DMS53 treated with DMSO at 0.1 percent for 48 hours (cell line): ENCODE data around the gene CBLN3.
A peak's percentile ranks its signal among the peaks of the same experiment; 100 is the strongest.
"Not testable (repeated sequence)": the region's sequence is repeated elsewhere in the genome, so short reads cannot be mapped to it uniquely, and the experiment has no call there.

Experiments
- DNase-seq: peaks from one replicate; lab custom pipeline; 2025; ENCODE audit not compliant: unreplicated experiment; lab: John Stamatoyannopoulos, UW

CBLN3 gene

DNA sequence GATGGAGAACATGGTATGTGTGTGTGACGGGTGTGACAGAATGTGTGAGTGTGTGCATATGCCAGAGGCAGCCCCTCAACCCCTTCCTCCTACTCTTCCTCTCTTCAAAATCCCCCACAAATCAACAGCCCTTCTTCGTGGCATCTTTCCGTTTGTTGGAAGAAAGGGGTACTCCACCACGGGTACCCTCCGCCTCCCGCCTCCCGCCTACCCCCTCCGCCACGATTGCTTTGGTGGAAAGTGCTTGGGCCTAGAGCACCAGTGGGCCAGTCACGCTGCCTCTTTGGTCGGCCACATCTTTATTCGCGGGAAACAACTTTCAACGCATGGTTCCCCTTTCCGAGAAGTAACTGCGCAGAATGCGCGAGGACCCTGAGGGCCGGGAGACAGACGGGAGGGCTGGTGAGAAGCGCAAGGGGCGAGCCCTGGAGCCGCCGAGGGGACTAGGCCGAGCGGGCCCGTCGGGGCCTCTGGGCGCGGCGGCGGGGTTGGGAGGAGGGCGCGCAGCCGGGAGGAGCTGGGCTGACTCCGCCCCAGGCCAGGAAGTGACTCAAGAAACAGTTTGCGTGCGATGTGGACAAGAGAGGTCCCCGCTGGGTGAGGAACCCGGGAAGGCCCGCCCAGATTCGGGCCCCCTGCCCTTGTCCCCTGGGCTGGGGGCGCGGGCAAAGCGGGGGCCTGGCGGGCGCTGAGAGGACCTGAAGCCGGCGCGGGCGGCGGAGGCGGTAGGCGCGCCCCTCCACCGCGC, at the start of gene CBLN3, which contains the start of gene KHNYN:
TSS of gene CBLN3 (minus strand) at position 274 of the 748 bp plus-strand sequence. CDS start 614 bp downstream, outside the sequence.
TSS of gene KHNYN (plus strand) at position 560 of the 748 bp plus-strand sequence. CDS start 777 bp downstream, outside the sequence.
- peak; percentile 49 for DNase-seq

- no peak for DNase-seq
Observed at GRCh38 chr14:24475261-24475660, 45.8 kb upstream of the CBLN3 start.

GRCh38 chr14:24473211-24473610, 43.7 kb upstream of the CBLN3 start:
- no peak for DNase-seq

- not testable (repeated sequence) for DNase-seq
Observed at GRCh38 chr14:24470450-24470849, 41.0 kb upstream of the CBLN3 start.

DNA sequence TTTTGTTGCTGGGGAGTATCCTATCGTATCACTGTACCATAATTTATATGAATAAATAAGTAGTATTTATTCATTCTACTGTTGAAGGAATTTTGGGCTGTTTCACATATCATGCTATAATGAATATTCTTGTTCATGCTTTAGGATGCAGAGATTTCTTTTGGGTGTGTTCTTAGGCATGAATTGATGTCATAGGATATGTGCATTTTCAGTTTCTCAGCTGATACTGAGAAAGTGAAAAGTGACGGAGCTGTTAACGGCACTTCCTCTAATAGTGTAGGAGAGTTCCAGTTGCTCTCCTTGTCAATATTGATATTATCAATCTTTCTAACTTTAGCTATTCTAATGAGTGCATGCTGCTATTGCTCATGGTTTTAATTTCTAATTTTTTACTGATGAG, 36.3 kb upstream of the CBLN3 start:
- DNase-seq = no peak

DNA sequence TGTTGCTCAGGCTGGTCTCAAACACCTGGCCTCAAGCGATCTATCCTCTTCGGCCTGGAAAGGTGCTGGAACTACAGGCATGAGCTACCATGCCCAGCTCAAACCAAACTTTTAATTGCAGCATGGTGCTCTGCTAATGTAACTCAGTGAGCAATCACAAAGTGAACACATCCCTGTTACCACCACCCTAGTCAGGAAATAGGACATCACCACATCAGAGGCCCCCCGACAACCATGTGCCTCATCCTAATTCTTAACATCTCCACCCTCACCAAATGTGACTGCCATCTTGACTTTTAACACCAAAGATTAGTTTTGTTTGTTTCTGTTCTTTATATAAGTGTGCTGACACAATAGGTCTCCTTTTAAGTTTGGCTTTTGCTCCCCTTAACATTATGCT, 35.9 kb upstream of the CBLN3 start:
- DNase-seq = no peak

GRCh38 chr14:24463884-24464785, 34.7 kb upstream of the CBLN3 start:
- DNase-seq = no peak

- DNase-seq = no peak
Observed at GRCh38 chr14:24463017-24463883, 33.8 kb upstream of the CBLN3 start.

DNA sequence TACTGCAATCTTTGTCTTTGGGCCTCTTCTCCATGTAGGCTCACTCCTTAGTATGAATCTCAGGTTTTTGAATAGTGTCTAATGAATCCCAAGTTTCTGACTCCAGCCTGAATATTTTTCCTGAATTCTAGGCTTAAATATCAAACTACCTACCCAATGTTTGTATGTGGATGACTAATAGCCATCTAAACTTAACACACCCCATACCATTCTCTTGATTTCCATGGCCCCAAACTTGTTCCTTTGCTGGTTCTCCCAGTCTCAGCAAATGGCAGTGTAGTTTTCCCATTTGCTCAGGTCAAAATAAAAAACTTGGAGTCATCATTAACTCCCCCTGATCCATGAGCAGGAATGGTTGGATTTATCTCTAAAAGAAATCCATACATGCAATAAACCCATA, 31.9 kb upstream of the CBLN3 start:
- DNase-seq = no peak

GRCh38 chr14:24459331-24459730, 29.9 kb upstream of the CBLN3 start:
- no peak for DNase-seq

- no peak for DNase-seq
Observed at GRCh38 chr14:24458736-24459135, 29.3 kb upstream of the CBLN3 start.

- DNase-seq = no peak
Observed at GRCh38 chr14:24456980-24457379, 27.5 kb upstream of the CBLN3 start.

GRCh38 chr14:24450828-24451227, 21.4 kb upstream of the CBLN3 start:
- not testable (repeated sequence) for DNase-seq

DNA sequence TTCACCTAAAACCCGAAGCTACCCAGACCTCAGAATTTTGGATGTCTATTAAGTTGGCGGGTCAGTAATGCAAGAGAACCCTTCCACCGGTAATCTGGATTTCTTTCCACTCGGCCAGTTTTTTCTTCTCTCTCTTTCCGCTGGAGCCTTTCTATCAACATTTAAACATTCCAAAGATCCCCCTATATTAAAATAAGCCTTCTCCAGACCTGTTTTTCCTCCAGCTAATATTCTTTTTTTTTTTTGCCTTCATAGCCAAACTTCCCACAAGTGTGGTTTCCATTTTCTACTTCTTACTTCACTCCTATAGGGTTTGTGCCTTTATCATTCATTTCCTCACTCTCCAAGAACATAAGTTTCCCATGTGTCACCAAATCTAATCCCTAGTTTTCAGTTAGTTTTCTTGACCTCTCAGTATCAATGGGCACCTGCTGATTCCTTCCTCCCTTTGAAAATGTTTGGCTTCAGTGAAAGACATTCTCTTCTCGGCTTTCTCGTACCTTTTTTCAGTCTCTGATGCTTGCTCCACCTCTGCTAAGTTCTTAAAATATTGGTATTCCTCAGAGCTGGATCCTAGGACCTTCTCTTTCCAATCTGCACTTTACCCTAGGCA, 13.7 kb upstream of the CBLN3 start:
- no peak for DNase-seq

DNA sequence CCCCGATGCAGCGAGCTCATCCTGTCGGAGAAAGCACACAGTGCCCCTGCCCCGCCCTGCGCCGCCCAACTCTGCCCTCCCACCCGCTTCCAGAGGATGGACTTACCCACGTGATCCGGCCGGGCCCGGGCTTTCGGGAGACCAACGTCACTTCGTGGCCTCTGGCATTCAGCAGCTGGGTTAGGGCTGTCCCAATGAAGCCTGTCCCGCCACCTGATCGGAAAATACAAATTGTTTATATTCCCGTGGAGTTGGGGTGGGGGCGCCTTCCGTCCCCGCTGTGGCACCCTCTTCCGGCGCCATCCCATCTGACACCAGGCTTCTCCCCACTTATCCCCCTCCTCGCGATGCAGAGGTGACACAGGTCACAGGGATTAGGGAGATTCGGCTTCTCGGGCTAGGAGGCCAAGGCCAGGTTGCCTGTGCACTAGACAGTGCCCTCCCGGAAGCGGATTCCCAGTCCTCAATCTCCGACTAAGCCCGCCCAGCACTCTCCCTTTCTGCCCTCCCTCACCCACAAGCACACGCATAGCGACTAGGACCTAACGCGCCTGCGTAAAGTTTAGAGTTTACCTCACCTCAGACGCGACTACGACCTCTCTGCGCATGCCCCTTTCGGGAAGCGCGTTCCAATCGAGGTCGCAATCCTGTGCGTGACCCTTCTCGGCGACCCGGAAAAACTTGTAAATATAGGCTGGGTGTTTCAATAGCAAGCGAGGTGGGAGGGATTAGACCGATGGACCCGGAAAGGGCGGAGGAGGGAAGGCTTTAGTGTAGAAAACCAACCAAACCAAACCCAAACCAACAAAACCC, 13.0 kb upstream of the CBLN3 start, which contains the start of gene SDR39U1:
TSS of gene SDR39U1 (minus strand) at position 537 of the 813 bp plus-strand sequence. CDS start at position 530, 7 bp downstream.
- peak; percentile 96 for DNase-seq

DNA sequence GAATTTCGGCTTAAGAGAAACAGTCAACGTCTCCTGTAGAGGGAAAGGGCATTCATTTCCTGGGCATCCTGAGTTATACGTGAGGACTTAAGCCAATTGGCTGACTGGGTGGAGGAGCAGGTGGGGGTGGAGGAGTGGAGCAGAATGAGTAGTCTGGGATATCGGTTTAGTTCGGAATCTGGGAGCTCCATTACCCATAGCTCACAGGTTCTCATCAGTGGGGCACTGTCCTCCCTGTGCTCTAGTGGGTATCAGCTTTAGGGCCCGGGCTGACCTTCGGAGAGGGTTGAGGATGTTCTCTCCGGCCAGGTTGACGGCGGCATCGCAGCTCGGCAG, 12.4 kb upstream of the CBLN3 start:
- peak; percentile 55 for DNase-seq

DNA sequence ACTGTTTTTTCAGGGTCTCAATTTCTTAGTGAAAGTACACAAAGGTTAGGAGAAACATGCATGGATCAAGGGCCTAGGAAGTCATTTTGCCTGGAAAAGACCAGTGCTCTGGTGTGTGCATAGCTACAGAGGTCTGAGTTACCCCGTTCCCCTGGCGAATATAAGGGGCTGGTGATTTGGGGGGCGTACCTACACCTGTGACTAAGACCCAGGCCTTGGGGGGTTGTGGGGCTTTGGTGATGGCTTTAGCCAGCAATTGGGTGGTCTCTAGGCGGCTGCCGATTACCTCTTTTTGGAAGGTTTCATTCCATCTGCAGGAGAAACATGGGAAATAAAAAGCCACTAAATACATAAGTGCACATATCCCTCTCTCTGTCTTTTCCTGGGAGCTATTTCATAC, 12.0 kb upstream of the CBLN3 start:
- no peak for DNase-seq

- DNase-seq = no peak
Observed at GRCh38 chr14:24440606-24441399, 11.3 kb upstream of the CBLN3 start.
